PFSK-1 (cell line): ENCODE results near the gene CYTH1.

Source experiments
- POLR2AphosphoS5 ChIP-seq: IDR thresholded peaks from 2 replicates; pipeline ENCODE4 v1.6.1; 2012; ENCODE audit warnings: low read depth, mild to moderate bottlenecking, control low read depth, low read length, moderate library complexity
- REST ChIP-seq, 2 experiments: IDR thresholded peaks; 2 replicates each; pipeline versions ENCODE4 v1.6.1 to v1.8.0; 2011 to 2012; ENCODE audit warnings: low read depth in 2 of 2, low read length in 2 of 2, control low read depth in 1 of 2, inconsistent platforms in 1 of 2, mild to moderate bottlenecking in 1 of 2, moderate library complexity in 1 of 2; ENCODE audit not compliant: insufficient read depth in 1 of 2
- TAF1 ChIP-seq: IDR thresholded peaks from 2 replicates; pipeline ENCODE4 v1.6.1; 2012; ENCODE audit warnings: low read length, control low read depth, borderline replicate concordance; ENCODE audit not compliant: insufficient read depth

GRCh38 chr17:78709119-78709681 lies 72.9 kb downstream of the CYTH1 start:
- no peak for TF ChIP-seq POLR2AphosphoS5
- TF ChIP-seq TAF1: no peak
- no peak for TF ChIP-seq REST (IDR thresholded peaks at IDR 0.05; ENCODE audit: insufficient read depth in 1 of 2, low read depth in 2 of 2, low read length in 2 of 2)
